Caco-2 (cell line): ENCODE data around the gene SMIM29. TPM values are rescaled to one million over a fixed set of nuclear protein-coding genes. Genes with fewer than 3 reads are reported as not detected.

Experiments
- BruUV-seq: library from RNA; stranded (reverse); fragments of 400-500 nt; replicated peaks from 2 replicates; lab custom pipeline; 2021; lab: Mats Ljungman, UMichigan
- CTCF ChIA-PET: fragments of 300-600 bp; sonication (Branson Sonifier 250); formaldehyde crosslinking; loops from one replicate; lab custom pipeline; 2022; ENCODE audit warnings: antibody characterized with exemption; lab: Charles Lee
- POLR2A ChIA-PET: fragments of 300-600 bp; sonication (Branson Sonifier 250); formaldehyde crosslinking; loops from one replicate; lab custom pipeline; 2022; ENCODE audit warnings: antibody characterized with exemption; lab: Charles Lee
- DNase-seq, 2 experiments: peaks; one replicate each; pipeline versions ENCODE4 v3.0.0 to v3.0.0-alpha.2; 2020 to 2022
- H3K27me3 ChIP-seq: replicated peaks from 2 replicates; pipeline ENCODE4 v1.6.0; 2011; ENCODE audit warnings: low read length; ENCODE audit not compliant: control insufficient read depth, insufficient read depth
- H3K36me3 ChIP-seq: 2 replicates; pipeline ENCODE4 v1.5.1; 2011; ENCODE audit warnings: low read length; ENCODE audit not compliant: control insufficient read depth, insufficient read depth
- H3K4me1 ChIP-seq: fragments of 250-450 bp; sonication (Bioruptor Pico); 2 replicates; pipeline ENCODE4 v1.5.1; 2020; ENCODE audit warnings: mild to moderate bottlenecking
- H3K4me3 ChIP-seq: 2 replicates; pipeline ENCODE4 v1.5.1; 2011; ENCODE audit warnings: low read depth, mild to moderate bottlenecking, control low read depth, low read length
- H3K9me3 ChIP-seq: fragments of 250-450 bp; sonication (Bioruptor Pico); 2 replicates; pipeline ENCODE4 v1.5.1; 2020; ENCODE audit warnings: mild to moderate bottlenecking, moderate library complexity
- H3K27ac Mint-ChIP-seq: one replicate; pipeline ENCODE4 v1.8.0; 2022; ENCODE audit warnings: mixed read lengths; ENCODE audit not compliant: unreplicated experiment
- H3K27me3 Mint-ChIP-seq: one replicate; pipeline ENCODE4 v1.8.0; 2022; ENCODE audit warnings: mixed read lengths; ENCODE audit not compliant: insufficient read depth, unreplicated experiment
- H3K36me3 Mint-ChIP-seq: one replicate; pipeline ENCODE4 v1.8.0; 2022; ENCODE audit warnings: mild to moderate bottlenecking, mixed read lengths; ENCODE audit not compliant: insufficient read depth, unreplicated experiment
- H3K4me1 Mint-ChIP-seq: one replicate; pipeline ENCODE4 v1.8.0; 2022; ENCODE audit warnings: low read depth, mixed read lengths; ENCODE audit not compliant: unreplicated experiment
- H3K4me3 Mint-ChIP-seq: one replicate; pipeline ENCODE4 v1.8.0; 2022; ENCODE audit warnings: mild to moderate bottlenecking, moderate library complexity, mixed read lengths; ENCODE audit not compliant: unreplicated experiment
- H3K9me3 Mint-ChIP-seq: one replicate; pipeline ENCODE4 v1.8.0; 2022; ENCODE audit warnings: mixed read lengths; ENCODE audit not compliant: unreplicated experiment
- intact Hi-C: fragments of 100-400 bp; cut with micrococcal nuclease; formaldehyde crosslinking; loops from one replicate; pipeline ENCODE4 v1.10.0; 2022; ENCODE audit not compliant: unreplicated experiment
- total RNA-seq: library from RNA; stranded (reverse); gene quantifications from 2 replicates; pipeline ENCODE4 v1.2.3, GENCODE V29; 2022
- TF ChIP-seq, protein P1 (sequence below), 2 experiments: fragments of 200-600 bp in 1 of 2; IDR thresholded peaks; 1 replicate in 1 of 2; 2 replicates in 1 of 2; pipeline versions ENCODE4 v1.5.1 to v1.8.0; 2011 to 2022; ENCODE audit warnings: antibody characterized with exemption in 1 of 2, control low read depth in 1 of 2, inconsistent platforms in 1 of 2, low read depth in 1 of 2, low read length in 1 of 2, mild to moderate bottlenecking in 1 of 2, moderate library complexity in 1 of 2; ENCODE audit not compliant: insufficient read depth in 1 of 2, severe bottlenecking in 1 of 2, unreplicated experiment in 1 of 2

Gene SMIM29
- total RNA-seq, 1 experiment from 2014 or later = 16.0 TPM

DNA sequence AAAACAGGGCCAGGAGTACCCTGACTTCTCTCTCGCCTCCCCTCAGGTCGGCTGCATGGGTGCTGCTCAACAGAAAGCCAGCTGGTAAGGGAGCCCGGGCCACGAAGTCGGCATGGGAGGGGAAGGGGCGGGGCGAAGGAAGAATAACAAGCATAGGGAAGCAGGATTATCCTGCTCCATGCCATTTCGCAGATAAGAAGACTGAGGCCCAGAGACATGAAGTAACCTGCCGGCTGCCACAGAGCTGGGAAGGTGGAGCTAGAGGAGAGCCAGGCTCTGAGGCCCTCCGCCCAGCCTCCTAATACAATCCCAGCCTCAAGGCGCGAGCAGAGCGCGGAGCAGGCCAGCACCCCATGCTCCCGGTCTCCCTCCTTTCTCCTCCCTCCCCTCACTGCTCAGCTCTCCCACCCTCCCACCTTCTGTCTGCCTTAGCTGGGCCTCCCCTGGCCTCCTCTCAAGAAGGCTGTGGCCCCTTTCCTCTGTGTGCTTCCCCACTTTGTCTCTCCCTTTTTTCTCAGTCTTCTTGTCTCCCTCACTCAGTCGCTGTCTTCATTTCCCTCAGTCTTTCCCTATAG, 25.3 kb downstream of the SMIM29 start:
- no peak for DNase-seq
- Histone ChIP-seq H3K27me3 (no peaks in the 10 kb centered on the region), H3K4me1 (0 out of 2 replicates have a peak, but pooled peaks cover 5% of the 10 kb centered on the region), H3K4me3 (peak overlapping the region; percentile 4), H3K36me3 (no peaks in the 10 kb centered on the region), H3K9me3 (no peaks in the 10 kb centered on the region)
- peak overlapping the region; percentile 64 for H3K4me3 Mint-ChIP-seq
- TF ChIP-seq, protein P1, sequence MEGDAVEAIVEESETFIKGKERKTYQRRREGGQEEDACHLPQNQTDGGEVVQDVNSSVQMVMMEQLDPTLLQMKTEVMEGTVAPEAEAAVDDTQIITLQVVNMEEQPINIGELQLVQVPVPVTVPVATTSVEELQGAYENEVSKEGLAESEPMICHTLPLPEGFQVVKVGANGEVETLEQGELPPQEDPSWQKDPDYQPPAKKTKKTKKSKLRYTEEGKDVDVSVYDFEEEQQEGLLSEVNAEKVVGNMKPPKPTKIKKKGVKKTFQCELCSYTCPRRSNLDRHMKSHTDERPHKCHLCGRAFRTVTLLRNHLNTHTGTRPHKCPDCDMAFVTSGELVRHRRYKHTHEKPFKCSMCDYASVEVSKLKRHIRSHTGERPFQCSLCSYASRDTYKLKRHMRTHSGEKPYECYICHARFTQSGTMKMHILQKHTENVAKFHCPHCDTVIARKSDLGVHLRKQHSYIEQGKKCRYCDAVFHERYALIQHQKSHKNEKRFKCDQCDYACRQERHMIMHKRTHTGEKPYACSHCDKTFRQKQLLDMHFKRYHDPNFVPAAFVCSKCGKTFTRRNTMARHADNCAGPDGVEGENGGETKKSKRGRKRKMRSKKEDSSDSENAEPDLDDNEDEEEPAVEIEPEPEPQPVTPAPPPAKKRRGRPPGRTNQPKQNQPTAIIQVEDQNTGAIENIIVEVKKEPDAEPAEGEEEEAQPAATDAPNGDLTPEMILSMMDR (IDR thresholded peaks at IDR 0.05; ENCODE audit: insufficient read depth in 1 of 2, low read depth in 1 of 2, low read length in 1 of 2, severe bottlenecking in 1 of 2, unreplicated experiment in 1 of 2) = no peak
- CTCF ChIA-PET = interaction anchor here (0.7 to 1.9 kb wide), 4 partner anchors 26 to 203 kb away, joined by 3 to 7 read pairs (median 4); no protein-coding TSS in a partner anchor
- no peaks in the 10 kb centered on the region for H3K36me3 Mint-ChIP-seq
- no peaks in the 10 kb centered on the region for H3K27me3 Mint-ChIP-seq
- intact Hi-C loops = no loop called here
- POLR2A ChIA-PET = interaction anchor here (0.8 to 1.7 kb wide), 2 partner anchors 14 to 203 kb away, joined by 3 to 23 read pairs; partner anchors contain the start of genes HMGA1 and RPS10
- H3K4me1 Mint-ChIP-seq = peaks cover 7% of the 10 kb centered on the region
- H3K9me3 Mint-ChIP-seq = no peaks in the 10 kb centered on the region
- BruUV-seq = no TSS peak
- H3K27ac Mint-ChIP-seq = peak overlapping the region; percentile 81

DNA sequence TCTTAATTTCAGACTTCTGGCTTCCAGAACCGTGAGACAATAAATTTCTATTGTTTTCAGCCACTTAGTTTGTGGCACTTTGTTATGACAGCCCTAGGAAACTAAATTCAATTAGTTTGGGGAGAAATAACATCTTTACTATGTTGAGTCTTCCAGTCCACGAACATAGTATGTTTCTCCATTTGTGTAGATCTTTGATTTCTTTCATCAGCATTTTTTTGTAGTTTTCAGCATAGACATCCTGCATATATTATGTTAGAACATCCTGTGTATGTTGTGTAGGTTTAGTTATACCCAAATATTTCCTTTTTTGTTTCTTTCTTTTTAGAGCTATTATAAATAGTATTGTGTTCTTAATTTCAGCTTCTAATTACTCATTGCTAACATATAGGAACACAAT, 30.1 kb downstream of the SMIM29 start:
- no TSS peak for BruUV-seq
- H3K36me3 Mint-ChIP-seq = no peaks in the 10 kb centered on the region
- H3K27ac Mint-ChIP-seq = no peak overlapping the region
- TF ChIP-seq, protein P1 (IDR thresholded peaks at IDR 0.05; ENCODE audit: insufficient read depth in 1 of 2, low read depth in 1 of 2, low read length in 1 of 2, severe bottlenecking in 1 of 2, unreplicated experiment in 1 of 2) = no peak
- no peaks in the 10 kb centered on the region for H3K27me3 ChIP-seq
- no peaks in the 10 kb centered on the region for H3K9me3 ChIP-seq
- H3K4me1 ChIP-seq = no peaks in the 10 kb centered on the region
- no peak overlapping the region for H3K4me3 ChIP-seq
- DNase-seq = no peak
- H3K36me3 ChIP-seq = no peaks in the 10 kb centered on the region
- intact Hi-C loops = no loop called here
- H3K27me3 Mint-ChIP-seq = no peaks in the 10 kb centered on the region
- H3K4me3 Mint-ChIP-seq = no peak overlapping the region
- H3K4me1 Mint-ChIP-seq = peaks cover 3% of the 10 kb centered on the region
- ChIA-PET POLR2A (no interaction called here), CTCF (interaction anchor here (0.7 kb wide), 1 partner anchor 22 kb away, joined by 3 read pairs; no protein-coding TSS in a partner anchor)
- H3K9me3 Mint-ChIP-seq = no peaks in the 10 kb centered on the region

DNA sequence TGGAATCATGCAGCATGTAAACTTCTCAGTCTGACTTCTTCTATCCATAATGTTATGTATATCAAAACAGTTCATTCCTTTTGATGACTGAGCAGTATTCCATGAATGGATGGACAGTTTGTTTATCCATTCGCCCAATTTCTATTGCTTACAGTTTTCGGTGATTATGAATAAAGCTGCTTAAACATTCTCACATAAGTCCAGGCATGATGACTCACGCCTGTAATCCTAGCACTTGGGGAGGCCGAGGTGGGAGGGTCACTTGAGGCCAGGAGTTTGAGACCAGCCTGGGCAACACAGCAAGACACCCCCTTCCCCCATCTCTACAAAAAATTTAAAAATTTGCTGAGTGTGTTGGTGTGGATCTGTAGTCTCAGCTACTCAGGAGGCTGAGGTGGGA, 35.0 kb downstream of the SMIM29 start:
- Mint-ChIP-seq H3K36me3 (no peaks in the 10 kb centered on the region), H3K4me3 (no peak overlapping the region), H3K9me3 (no peaks in the 10 kb centered on the region), H3K27me3 (no peaks in the 10 kb centered on the region), H3K4me1 (no peaks in the 10 kb centered on the region), H3K27ac (no peak overlapping the region)
- Histone ChIP-seq H3K4me1 (no peaks in the 10 kb centered on the region), H3K36me3 (no peaks in the 10 kb centered on the region), H3K9me3 (no peaks in the 10 kb centered on the region), H3K27me3 (no peaks in the 10 kb centered on the region), H3K4me3 (no peak overlapping the region)
- no TSS peak for BruUV-seq
- no peak for DNase-seq
- POLR2A ChIA-PET = no interaction called here
- CTCF ChIA-PET = interaction anchor here (1.0 kb wide), 1 partner anchor 50 kb away, joined by 10 read pairs; no protein-coding TSS in a partner anchor
- TF ChIP-seq, protein P1 (IDR thresholded peaks at IDR 0.05; ENCODE audit: insufficient read depth in 1 of 2, low read depth in 1 of 2, low read length in 1 of 2, severe bottlenecking in 1 of 2, unreplicated experiment in 1 of 2) = no peak
- intact Hi-C loops = no loop called here
